Spinal cord (tissue), 10 donors: Measurements from ENCODE around the gene MSI2. TPM values are rescaled to one million over a fixed set of nuclear protein-coding genes. Genes with fewer than 3 reads are reported as not detected.

ENCODE experiments used
- DNase-seq, 6 donors: peaks; one replicate each; pipeline versions ENCODE4 v3.0.0 to v3.0.0-alpha.2; 2013 to 2015; ENCODE audit warnings: low spot score in 6 of 6, low read depth in 4 of 6
- H3K27ac ChIP-seq: one replicate; pipeline ENCODE4 v1.5.1; 2013; ENCODE audit warnings: low read depth, low read length, control low read depth
- H3K27me3 ChIP-seq: one replicate; pipeline ENCODE4 v1.6.1; 2013; ENCODE audit warnings: low read length; ENCODE audit not compliant: control insufficient read depth, insufficient read depth
- H3K36me3 ChIP-seq: one replicate; pipeline ENCODE4 v1.6.1; 2013; ENCODE audit warnings: low read length; ENCODE audit not compliant: control insufficient read depth, insufficient read depth
- H3K4me1 ChIP-seq: one replicate; pipeline ENCODE4 v1.6.1; 2013; ENCODE audit warnings: low read length; ENCODE audit not compliant: control insufficient read depth, insufficient read depth
- H3K4me3 ChIP-seq: one replicate; pipeline ENCODE4 v1.5.1; 2013; ENCODE audit warnings: low read depth, low read length, control low read depth
- H3K9me3 ChIP-seq: one replicate; pipeline ENCODE4 v1.6.1; 2013; ENCODE audit warnings: low read length; ENCODE audit not compliant: control insufficient read depth, insufficient read depth
- WGBS: methylation state at CpG from one replicate; pipeline ENCODE4 v1.1.5; 2013; ENCODE audit warnings: missing lambda C conversion rate; ENCODE audit not compliant: insufficient coverage; 5-methylcytosine and 5-hydroxymethylcytosine counted together
- polyA plus RNA-seq, 2 donors: library from polyadenylated mRNA; unstranded; fragments of 120-200 nt; gene quantifications; one replicate each; pipeline ENCODE4 v1.2.1, GENCODE V29; 2013; ENCODE audit not compliant: insufficient read length in 2 of 2
- total RNA-seq, 2 donors: library from RNA; depleted of rRNA in 1 of 2; stranded (reverse); fragments of 120-200 nt in 1 of 2; fragments of >200 nt in 1 of 2; gene quantifications; one replicate each; pipeline versions ENCODE4 v1.2.3 to v1.2.4, GENCODE V29; 2013 to 2014
- donor health status: healthy.

Gene MSI2
- total and polyA plus RNA-seq, 4 donors, result 92.8 to 167 (median 109) TPM

GRCh38 chr17:57648720-57649119, 392.4 kb downstream of the MSI2 start:
- peaks cover 42% of the 10 kb centered on the region for H3K36me3 ChIP-seq
- WGBS, result 83% methylated on average over 5 of the region's 5 CpGs
- no peaks in the 10 kb centered on the region for H3K9me3 ChIP-seq
- H3K4me1 ChIP-seq, result peaks cover 45% of the 10 kb centered on the region
- H3K4me3 ChIP-seq, result no peak overlapping the region
- H3K27me3 ChIP-seq, result no peaks in the 10 kb centered on the region
- DNase-seq, result no peak
- no peak overlapping the region for H3K27ac ChIP-seq

- Histone ChIP-seq H3K4me1 (peaks cover 41% of the 10 kb centered on the region), H3K27ac (no peak overlapping the region), H3K9me3 (no peaks in the 10 kb centered on the region), H3K27me3 (no peaks in the 10 kb centered on the region), H3K36me3 (peaks cover 47% of the 10 kb centered on the region), H3K4me3 (no peak overlapping the region)
- DNase-seq, result no peak
- WGBS, result 100% methylated on average over 3 of the region's 3 CpGs
Measured at GRCh38 chr17:57649191-57649590, 392.9 kb downstream of the MSI2 start.

- 50% methylated on average over 2 of the region's 8 CpGs for WGBS
- Histone ChIP-seq H3K36me3 (peaks cover 50% of the 10 kb centered on the region), H3K27me3 (no peaks in the 10 kb centered on the region), H3K27ac (no peak overlapping the region), H3K4me1 (peaks cover 37% of the 10 kb centered on the region), H3K4me3 (no peak overlapping the region), H3K9me3 (no peaks in the 10 kb centered on the region)
- no peak for DNase-seq
Measured at GRCh38 chr17:57649731-57650484, 393.6 kb downstream of the MSI2 start.

- Histone ChIP-seq H3K4me1 (peaks cover 34% of the 10 kb centered on the region), H3K36me3 (peaks cover 54% of the 10 kb centered on the region), H3K27ac (no peak overlapping the region), H3K4me3 (no peak overlapping the region), H3K27me3 (no peaks in the 10 kb centered on the region), H3K9me3 (no peaks in the 10 kb centered on the region)
- no peak for DNase-seq
- WGBS, result no CpG with 5 or more reads among the region's 4 CpGs
Measured at GRCh38 chr17:57650548-57650947, 394.2 kb downstream of the MSI2 start.

- Histone ChIP-seq H3K27ac (no peak overlapping the region), H3K27me3 (no peaks in the 10 kb centered on the region), H3K4me1 (peaks cover 35% of the 10 kb centered on the region), H3K4me3 (no peak overlapping the region), H3K36me3 (peaks cover 59% of the 10 kb centered on the region), H3K9me3 (no peaks in the 10 kb centered on the region)
- DNase-seq, result no peak
- 85% methylated on average over 5 of the region's 7 CpGs for WGBS
Measured at GRCh38 chr17:57651451-57651850, 395.1 kb downstream of the MSI2 start.

GRCh38 chr17:57651996-57652395, 395.7 kb downstream of the MSI2 start:
- no peaks in the 10 kb centered on the region for H3K27me3 ChIP-seq
- H3K4me3 ChIP-seq, result no peak overlapping the region
- H3K27ac ChIP-seq, result no peak overlapping the region
- no peaks in the 10 kb centered on the region for H3K9me3 ChIP-seq
- H3K36me3 ChIP-seq, result peaks cover 61% of the 10 kb centered on the region
- DNase-seq, result no peak
- WGBS, result 92% methylated on average over 2 of the region's 13 CpGs
- H3K4me1 ChIP-seq, result peaks cover 39% of the 10 kb centered on the region

- Histone ChIP-seq H3K4me3 (no peak overlapping the region), H3K36me3 (peaks cover 61% of the 10 kb centered on the region), H3K4me1 (peaks cover 39% of the 10 kb centered on the region), H3K27me3 (no peaks in the 10 kb centered on the region), H3K9me3 (no peaks in the 10 kb centered on the region), H3K27ac (no peak overlapping the region)
- WGBS, result 91% methylated on average over 2 of the region's 4 CpGs
- DNase-seq, result no peak
Measured at GRCh38 chr17:57652811-57653210, 396.5 kb downstream of the MSI2 start.

GRCh38 chr17:57653279-57653678, 397.0 kb downstream of the MSI2 start:
- Histone ChIP-seq H3K9me3 (no peaks in the 10 kb centered on the region), H3K27me3 (no peaks in the 10 kb centered on the region), H3K36me3 (peaks cover 60% of the 10 kb centered on the region), H3K4me3 (no peak overlapping the region), H3K4me1 (peaks cover 38% of the 10 kb centered on the region), H3K27ac (no peak overlapping the region)
- 78% methylated on average over 5 of the region's 7 CpGs for WGBS
- no peak for DNase-seq

GRCh38 chr17:57654040-57654775, 397.9 kb downstream of the MSI2 start:
- H3K4me1 ChIP-seq, result peaks cover 38% of the 10 kb centered on the region
- H3K36me3 ChIP-seq, result peaks cover 54% of the 10 kb centered on the region
- no peaks in the 10 kb centered on the region for H3K9me3 ChIP-seq
- WGBS, result 91% methylated on average over 10 of the region's 11 CpGs
- H3K27ac ChIP-seq, result no peak overlapping the region
- DNase-seq, result no peak
- H3K4me3 ChIP-seq, result no peak overlapping the region
- no peaks in the 10 kb centered on the region for H3K27me3 ChIP-seq

GRCh38 chr17:57655553-57655952, 399.2 kb downstream of the MSI2 start:
- WGBS, result 83% methylated on average over 2 of the region's 6 CpGs
- no peaks in the 10 kb centered on the region for H3K27me3 ChIP-seq
- no peaks in the 10 kb centered on the region for H3K9me3 ChIP-seq
- peaks cover 27% of the 10 kb centered on the region for H3K4me1 ChIP-seq
- H3K27ac ChIP-seq, result no peak overlapping the region
- DNase-seq, result no peak
- no peak overlapping the region for H3K4me3 ChIP-seq
- H3K36me3 ChIP-seq, result peaks cover 45% of the 10 kb centered on the region
